Neural progenitor cell (in vitro differentiated cells): ENCODE results near the gene SUSD1.

Source experiments
- CTCF ChIP-seq: fragments of 200-600 bp; sonication (generic); IDR thresholded peaks from 2 replicates; pipeline ENCODE4 v1.5.1; 2017; ENCODE audit warnings: antibody characterized with exemption, mild to moderate bottlenecking
- EZH2 ChIP-seq: fragments of 200-600 bp; sonication (generic); IDR thresholded peaks from 2 replicates; pipeline ENCODE4 v1.6.1; 2017; ENCODE audit warnings: antibody characterized with exemption, mild to moderate bottlenecking, moderate library complexity
- EZH2phosphoT487 ChIP-seq: fragments of 200-600 bp; sonication (generic); IDR thresholded peaks from 2 replicates; pipeline ENCODE4 v1.6.1; 2017; ENCODE audit warnings: antibody characterized with exemption

- TF ChIP-seq EZH2 (no peak), CTCF (no peak), EZH2phosphoT487 (no peak)
Measured at GRCh38 chr9:111993319-111993718, 181.8 kb downstream of the SUSD1 start.
